Epithelial cell of proximal tubule (primary cell): ENCODE data around the gene SOSTDC1. TPM values are rescaled to one million over a fixed set of nuclear protein-coding genes. Genes with fewer than 3 reads are reported as not detected.

Experiments used
- DNase-seq: peaks from one replicate; pipeline ENCODE4 v3.0.0-alpha.2; 2011; ENCODE audit warnings: low read depth
- H3K4me3 ChIP-seq: 2 replicates; pipeline ENCODE4 v1.5.1; 2011; ENCODE audit warnings: low read depth, mild to moderate bottlenecking, low read length
- CTCF ChIP-seq: conservative IDR thresholded peaks from 2 replicates; pipeline ENCODE4 v1.5.1; 2012; ENCODE audit warnings: low read depth, mild to moderate bottlenecking, low read length
- total RNA-seq: library from RNA; depleted of rRNA; stranded (reverse); fragments of >200 nt; gene quantifications from 2 replicates; pipeline ENCODE4 v1.2.3, GENCODE V29; 2015

Gene SOSTDC1
- total RNA-seq, 1 donor from 2014 or later = not detected

- no peak for TF ChIP-seq CTCF
- no peak for DNase-seq
- H3K4me3 ChIP-seq = peak overlapping the region; percentile 68
Measured at GRCh38 chr7:16419859-16420258, 45.7 kb downstream of the SOSTDC1 start.

- DNase-seq = no peak
- no peak for TF ChIP-seq CTCF
- H3K4me3 ChIP-seq = no peak overlapping the region
Measured at GRCh38 chr7:16419126-16419525, 46.4 kb downstream of the SOSTDC1 start.

GRCh38 chr7:16417906-16418305 lies 47.6 kb downstream of the SOSTDC1 start:
- TF ChIP-seq CTCF = no peak
- DNase-seq = no peak
- H3K4me3 ChIP-seq = no peak overlapping the region

- DNase-seq = peak; percentile 48
- no peak for TF ChIP-seq CTCF
- H3K4me3 ChIP-seq = no peak overlapping the region
Measured at GRCh38 chr7:16416289-16417282, 49.0 kb downstream of the SOSTDC1 start.

- DNase-seq = no peak
- no peak for TF ChIP-seq CTCF
- H3K4me3 ChIP-seq = no peak overlapping the region
Measured at GRCh38 chr7:16412274-16413254, 53.0 kb downstream of the SOSTDC1 start.

Other genes starting within 250 kb of the SOSTDC1 start
- gene CRPPA, start 44.2 kb downstream of the SOSTDC1 start, total RNA-seq = 0.52 and 1.8 TPM in 2 replicates
- not detected in 2 replicates for gene LRRC72, start 61.1 kb upstream of the SOSTDC1 start, total RNA-seq
- gene ANKMY2, start 180.0 kb upstream of the SOSTDC1 start, total RNA-seq = 12.9 and 13.2 TPM in 2 replicates
- gene BZW2, start 180.4 kb upstream of the SOSTDC1 start, total RNA-seq = 102 and 148 TPM in 2 replicates